ENCODE data around the gene MUCL3. TPM values are rescaled to one million over a fixed set of nuclear protein-coding genes. Genes with fewer than 3 reads are reported as not detected.
"Not testable (repeated sequence)": the region's sequence is repeated elsewhere in the genome, so short reads cannot be mapped to it uniquely, and the experiment has no call there.

The MUCL3 gene, protein sequence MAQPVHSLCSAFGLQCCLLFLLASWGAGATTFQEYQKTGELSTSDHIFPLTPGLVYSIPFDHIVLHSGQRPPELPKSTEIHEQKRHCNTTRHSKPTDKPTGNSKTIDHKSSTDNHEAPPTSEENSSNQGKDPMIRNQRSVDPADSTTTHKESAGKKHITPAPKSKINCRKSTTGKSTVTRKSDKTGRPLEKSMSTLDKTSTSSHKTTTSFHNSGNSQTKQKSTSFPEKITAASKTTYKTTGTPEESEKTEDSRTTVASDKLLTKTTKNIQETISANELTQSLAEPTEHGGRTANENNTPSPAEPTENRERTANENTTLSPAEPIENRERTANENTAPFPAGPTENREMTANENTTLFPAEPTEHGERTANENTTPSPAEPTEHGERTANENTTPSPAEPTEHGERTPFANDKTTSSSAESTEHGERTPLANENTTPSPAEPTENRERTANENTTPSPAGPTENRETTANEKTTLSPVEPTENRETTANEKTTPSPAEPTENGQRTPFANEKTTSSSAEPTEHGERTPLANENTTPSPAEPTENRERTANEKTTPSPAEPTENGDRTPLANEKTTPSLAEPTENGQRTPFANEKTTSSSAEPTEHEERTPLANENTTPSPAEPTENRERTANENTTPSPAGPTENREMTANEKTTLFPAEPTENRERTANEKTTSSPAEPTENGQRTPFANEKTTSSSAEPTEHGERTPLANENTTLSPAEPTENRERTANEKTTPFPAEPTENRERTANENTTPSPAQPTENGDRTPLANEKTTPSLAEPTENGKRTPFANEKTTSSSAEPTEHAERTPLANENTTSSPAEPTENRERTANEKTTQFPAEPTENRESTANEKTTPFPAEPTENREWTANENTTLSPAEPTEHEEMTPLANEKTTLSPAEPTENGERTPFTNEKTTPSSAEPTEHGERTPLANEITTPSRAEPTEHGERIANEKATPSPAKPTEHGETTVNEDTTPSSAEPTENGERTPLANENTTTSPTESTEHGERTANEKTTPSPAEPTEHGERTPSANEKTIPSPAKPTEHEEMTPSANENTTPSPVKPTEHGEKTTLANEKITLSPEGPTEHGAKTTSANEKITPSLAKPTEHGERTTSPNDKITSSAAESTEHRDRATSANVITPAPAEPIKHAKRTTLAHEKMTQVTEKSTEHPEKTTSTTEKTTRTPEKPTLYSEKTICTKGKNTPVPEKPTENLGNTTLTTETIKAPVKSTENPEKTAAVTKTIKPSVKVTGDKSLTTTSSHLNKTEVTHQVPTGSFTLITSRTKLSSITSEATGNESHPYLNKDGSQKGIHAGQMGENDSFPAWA (N-terminal part only)
- not detected for polyA plus RNA-seq (ENCODE audit: insufficient read length)

DNA sequence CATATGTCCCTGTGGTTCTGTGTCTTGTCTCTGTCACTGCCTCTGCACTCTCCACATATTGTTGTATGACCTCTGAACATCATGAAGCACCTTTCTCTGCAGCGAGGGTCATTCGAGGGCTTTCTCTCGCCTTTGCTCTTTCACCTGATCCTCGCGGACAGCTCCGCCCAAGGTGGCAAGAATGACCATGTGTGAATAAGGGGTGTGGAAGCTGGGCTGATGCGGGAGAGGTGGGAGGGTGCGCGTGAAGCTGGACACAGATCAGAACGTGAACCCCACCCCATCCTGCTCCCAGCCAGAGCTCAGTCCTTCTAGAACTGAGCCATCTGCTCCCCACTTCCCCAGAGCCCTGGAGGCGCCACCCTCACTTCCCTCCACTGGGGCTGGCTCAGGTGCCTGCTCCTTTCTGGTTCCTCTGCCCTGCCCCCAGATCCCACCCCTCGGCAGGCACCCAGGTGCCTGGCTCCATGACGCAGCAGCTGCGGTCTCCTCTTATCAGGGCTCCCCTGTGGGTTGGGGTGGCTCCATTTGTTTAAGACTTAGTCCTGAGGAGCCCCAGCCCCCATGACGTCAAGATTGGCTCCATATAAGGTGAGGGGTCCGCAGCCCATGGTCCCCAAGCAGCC is at the start of gene MUCL3:
TSS of gene MUCL3 (plus strand) at position 613 of the 626 bp plus-strand sequence. CDS start 27 bp downstream, outside the sequence.
- DNase-seq (ENCODE audit: low read depth): no peak

GRCh38 chr6:30891450-30891723 is 49.4 kb upstream of the MUCL3 start:
- DNase-seq (ENCODE audit: low read depth): no peak

DNA sequence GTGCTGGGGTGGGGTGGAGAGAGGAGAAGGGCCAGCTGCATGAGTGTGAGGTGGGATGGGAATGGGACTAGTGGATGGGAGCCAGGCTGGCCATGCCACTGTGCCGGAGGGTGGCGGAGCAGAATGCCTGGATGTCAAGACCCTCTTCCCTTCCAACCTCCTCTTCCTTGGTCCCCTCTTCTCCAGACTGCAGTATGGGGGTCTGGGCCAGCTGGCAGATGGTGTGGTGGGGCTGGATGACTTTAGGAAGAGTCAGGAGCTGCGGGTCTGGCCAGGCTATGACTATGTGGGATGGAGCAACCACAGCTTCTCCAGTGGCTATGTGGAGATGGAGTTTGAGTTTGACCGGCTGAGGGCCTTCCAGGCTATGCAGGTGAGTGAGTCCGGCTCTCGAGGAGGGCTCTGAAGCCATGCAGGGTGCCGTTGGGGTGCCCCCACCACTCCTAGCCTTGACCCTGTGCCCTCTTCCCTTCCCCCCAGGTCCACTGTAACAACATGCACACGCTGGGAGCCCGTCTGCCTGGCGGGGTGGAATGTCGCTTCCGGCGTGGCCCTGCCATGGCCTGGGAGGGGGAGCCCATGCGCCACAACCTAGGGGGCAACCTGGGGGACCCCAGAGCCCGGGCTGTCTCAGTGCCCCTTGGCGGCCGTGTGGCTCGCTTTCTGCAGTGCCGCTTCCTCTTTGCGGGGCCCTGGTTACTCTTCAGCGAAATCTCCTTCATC is 48.8 kb upstream of the MUCL3 start:
- DNase-seq (ENCODE audit: low read depth): no peak

DNA sequence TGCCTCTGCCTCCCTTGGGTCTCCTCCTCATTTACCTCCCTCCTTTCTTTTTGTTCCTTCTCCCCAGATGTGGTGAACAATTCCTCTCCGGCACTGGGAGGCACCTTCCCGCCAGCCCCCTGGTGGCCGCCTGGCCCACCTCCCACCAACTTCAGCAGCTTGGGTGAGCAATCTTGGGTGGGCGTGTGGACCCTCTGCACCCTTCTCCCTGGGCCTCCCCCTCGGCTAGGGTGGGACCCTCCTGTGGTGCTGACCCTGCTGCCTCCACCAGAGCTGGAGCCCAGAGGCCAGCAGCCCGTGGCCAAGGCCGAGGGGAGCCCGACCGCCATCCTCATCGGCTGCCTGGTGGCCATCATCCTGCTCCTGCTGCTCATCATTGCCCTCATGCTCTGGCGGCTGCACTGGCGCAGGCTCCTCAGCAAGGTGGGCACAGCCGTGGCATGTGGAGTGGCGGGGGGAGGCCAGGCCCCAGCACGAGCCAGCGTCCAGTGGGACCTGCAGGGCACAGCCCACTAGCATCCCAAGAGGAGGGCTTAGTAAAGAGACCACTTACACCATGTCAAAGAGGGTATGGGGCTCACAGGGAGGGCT is 47.7 kb upstream of the MUCL3 start:
- DNase-seq (ENCODE audit: low read depth): no peak

DNA sequence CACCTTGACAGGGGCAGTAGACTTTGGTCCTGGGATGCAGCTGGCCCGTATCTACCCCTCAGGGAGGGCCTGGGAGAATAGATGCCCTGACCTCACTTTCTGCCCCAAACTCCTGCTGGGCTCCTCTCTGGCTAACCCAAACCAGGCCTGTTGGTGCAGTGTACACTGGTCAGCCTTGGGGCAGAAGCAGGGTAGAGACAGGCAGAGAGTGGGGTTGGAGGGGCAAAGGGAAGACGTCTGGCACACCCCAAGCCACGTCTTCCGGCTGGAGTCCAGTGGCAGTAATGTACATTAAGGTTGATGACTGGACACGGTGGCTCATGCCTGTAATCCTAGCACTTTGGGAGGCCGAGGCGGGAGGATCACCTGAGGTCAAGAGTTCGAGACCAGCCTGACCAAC is 47.1 kb upstream of the MUCL3 start:
- no peak for DNase-seq (ENCODE audit: low read depth)

DNA sequence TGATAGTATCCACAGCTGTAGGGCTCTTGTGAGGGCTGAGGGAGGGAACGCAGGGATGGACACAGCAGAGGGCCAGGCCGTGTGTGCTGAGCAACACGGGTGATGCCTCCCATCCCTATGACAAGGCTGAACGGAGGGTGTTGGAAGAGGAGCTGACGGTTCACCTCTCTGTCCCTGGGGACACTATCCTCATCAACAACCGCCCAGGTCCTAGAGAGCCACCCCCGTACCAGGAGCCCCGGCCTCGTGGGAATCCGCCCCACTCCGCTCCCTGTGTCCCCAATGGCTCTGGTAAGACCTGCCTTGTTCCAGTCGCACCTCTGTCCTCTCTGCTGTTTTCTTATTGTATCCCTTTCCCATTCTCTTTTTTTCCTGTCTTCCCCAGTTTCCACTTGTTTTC is 46.4 kb upstream of the MUCL3 start:
- DNase-seq (ENCODE audit: low read depth): no peak

- DNase-seq (ENCODE audit: low read depth): no peak
These were observed 45.8 kb upstream of the MUCL3 start for GRCh38 chr6:30894935-30895334.

GRCh38 chr6:30895343-30895742 is 45.4 kb upstream of the MUCL3 start:
- DNase-seq (ENCODE audit: low read depth): no peak

GRCh38 chr6:30896541-30896940 is 44.2 kb upstream of the MUCL3 start:
- DNase-seq (ENCODE audit: low read depth): no peak

- DNase-seq (ENCODE audit: low read depth): no peak
These were observed 42.9 kb upstream of the MUCL3 start for GRCh38 chr6:30897882-30898281.

DNA sequence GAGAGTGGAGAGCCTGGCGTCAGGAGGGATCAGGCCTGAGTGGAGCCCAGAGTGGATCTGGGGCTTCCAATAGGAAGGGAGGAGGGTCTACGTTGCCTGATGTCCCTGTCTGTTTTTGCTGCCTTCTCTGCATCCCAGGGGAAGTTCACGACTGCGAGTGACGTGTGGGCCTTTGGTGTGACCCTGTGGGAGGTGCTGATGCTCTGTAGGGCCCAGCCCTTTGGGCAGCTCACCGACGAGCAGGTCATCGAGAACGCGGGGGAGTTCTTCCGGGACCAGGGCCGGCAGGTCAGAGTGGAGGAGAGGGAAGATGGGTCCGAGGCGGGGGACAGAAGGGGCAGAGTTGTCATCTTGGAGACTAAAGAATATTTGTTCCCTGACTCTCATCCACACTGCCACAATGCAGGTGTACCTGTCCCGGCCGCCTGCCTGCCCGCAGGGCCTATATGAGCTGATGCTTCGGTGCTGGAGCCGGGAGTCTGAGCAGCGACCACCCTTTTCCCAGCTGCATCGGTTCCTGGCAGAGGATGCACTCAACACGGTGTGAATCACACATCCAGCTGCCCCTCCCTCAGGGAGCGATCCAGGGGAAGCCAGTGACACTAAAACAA is 41.9 kb upstream of the MUCL3 start:
- no peak for DNase-seq (ENCODE audit: low read depth)

- DNase-seq (ENCODE audit: low read depth): no peak
These were observed 39.8 kb upstream of the MUCL3 start for GRCh38 chr6:30900863-30901417.

DNA sequence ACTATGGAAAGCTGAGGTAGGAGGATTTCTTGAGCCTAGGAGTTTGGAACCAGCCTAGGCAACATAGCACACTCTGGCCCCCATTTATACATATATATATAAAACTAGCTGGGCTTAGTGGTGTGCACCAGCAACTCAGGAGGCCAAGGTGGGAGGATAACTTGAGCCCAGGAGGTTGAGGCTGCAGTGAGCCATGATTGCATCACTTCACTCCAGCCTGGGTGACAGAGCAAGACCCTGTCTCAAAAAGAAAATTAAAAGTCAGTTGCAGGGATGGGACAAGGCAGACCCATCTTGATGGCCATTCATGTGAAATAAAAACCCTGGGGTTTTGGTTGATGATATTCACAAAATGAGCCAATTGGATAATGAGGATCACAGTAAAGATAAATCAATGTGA is 39.3 kb upstream of the MUCL3 start:
- DNase-seq (ENCODE audit: low read depth): no peak

GRCh38 chr6:30902196-30902595 is 38.6 kb upstream of the MUCL3 start:
- DNase-seq (ENCODE audit: low read depth): not testable (repeated sequence)

- no peak for DNase-seq (ENCODE audit: low read depth)
These were observed 38.1 kb upstream of the MUCL3 start for GRCh38 chr6:30902709-30903108.

- DNase-seq (ENCODE audit: low read depth): no peak
These were observed 37.5 kb upstream of the MUCL3 start for GRCh38 chr6:30903236-30903635.

DNA sequence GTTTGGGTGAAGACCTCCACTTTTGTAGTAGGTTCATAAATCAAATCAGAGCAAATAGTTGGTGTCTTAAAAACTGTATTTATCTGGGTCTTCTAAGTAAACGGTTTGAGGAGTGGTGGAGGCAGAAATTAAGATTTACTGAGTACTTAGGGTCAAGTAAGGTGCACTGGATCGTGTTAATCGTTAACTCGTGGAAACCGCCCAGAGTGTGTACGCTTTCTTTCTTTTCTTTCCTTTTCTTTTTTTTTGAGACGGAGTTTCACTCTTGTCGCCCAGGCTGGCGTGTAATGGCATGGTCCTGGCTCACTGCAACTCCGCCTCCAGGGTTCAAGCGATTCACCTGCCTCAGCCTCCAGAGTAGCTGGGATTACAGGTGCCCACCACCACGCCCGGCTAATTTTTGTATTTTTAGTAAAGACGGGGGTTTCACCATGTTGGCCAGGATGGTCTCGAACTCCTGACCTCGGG is 33.4 kb upstream of the MUCL3 start:
- not testable (repeated sequence) for DNase-seq (ENCODE audit: low read depth)

DNA sequence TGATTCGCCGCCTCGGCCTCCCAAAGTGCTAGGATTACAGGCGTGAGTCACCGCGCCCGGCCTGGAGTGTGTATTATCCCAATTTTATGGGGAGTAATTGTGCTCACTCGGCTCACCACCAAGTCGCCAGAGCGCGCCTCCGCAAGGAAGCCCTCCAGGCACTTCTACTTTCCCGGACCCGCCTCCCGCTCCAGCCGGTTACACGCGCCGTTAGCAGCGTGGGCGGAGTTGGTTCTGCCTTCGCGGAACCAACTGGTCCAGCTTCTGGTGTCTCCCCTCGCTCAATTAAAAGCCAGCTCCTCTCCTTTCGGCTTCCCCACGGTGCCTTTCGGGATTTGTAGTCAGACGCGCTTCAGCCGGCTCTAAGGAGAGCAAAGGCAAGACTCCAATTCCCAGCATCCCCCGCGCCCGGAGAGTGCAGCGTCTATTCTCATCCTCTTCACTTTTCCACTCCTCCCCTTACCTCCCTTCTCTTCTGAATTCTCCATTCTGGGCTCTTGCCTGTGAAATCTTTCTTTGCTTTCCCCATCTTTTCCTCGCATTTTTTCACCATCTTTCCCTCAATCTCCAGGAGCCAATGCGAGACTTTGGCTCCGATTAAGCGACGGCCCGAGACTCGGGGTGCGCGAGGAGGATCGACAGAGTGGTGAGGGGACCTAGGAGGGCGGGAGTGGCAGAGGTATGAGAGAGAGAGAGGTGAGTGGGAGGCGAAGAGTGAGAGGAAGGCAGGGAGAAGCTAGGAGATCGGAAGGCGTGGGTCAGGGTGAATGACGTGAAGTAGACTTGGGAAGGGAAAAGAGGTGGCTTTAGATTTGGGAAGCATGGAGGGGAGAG is 32.8 kb upstream of the MUCL3 start, which contains the start of gene GTF2H4:
TSS of gene GTF2H4 (plus strand) at position 450 of the 834 bp plus-strand sequence.
- peak; percentile 98 for DNase-seq (ENCODE audit: low read depth)

GRCh38 chr6:30908700-30909099 is 32.1 kb upstream of the MUCL3 start:
- DNase-seq (ENCODE audit: low read depth): no peak
